ENCODE measurements around the gene POC1A.

- TF ChIP-seq EZH2phosphoT487 (IDR thresholded peaks at IDR 0.05; ENCODE audit: low read depth) (no peak), CTCF (IDR thresholded peaks at IDR 0.05; ENCODE audit: low read depth, low read length) (no peak)
These were observed 8.5 kb downstream of the POC1A start for GRCh38 chr3:52145736-52146110.
